Nephron progenitor cell (in vitro differentiated cells): ENCODE data around the gene IGLON5.

ENCODE experiments used
- DNase-seq: peaks from one replicate; pipeline ENCODE4 v3.0.0; 2021
- H3K27ac Mint-ChIP-seq: 2 replicates; pipeline ENCODE4 v1.8.0; 2021; ENCODE audit warnings: mild to moderate bottlenecking, moderate library complexity, mixed read lengths
- H3K27me3 Mint-ChIP-seq: 2 replicates; pipeline ENCODE4 v1.8.0; 2021; ENCODE audit warnings: mild to moderate bottlenecking, low read depth, mixed read lengths; ENCODE audit not compliant: poor library complexity
- H3K36me3 Mint-ChIP-seq: 2 replicates; pipeline ENCODE4 v1.8.0; 2021; ENCODE audit warnings: low read depth, mixed read lengths
- H3K4me1 Mint-ChIP-seq: 2 replicates; pipeline ENCODE4 v1.8.0; 2021; ENCODE audit warnings: mixed read lengths
- H3K4me3 Mint-ChIP-seq: 2 replicates; pipeline ENCODE4 v1.8.0; 2021; ENCODE audit warnings: mild to moderate bottlenecking, moderate library complexity, mixed read lengths
- H3K9me3 Mint-ChIP-seq: 2 replicates; pipeline ENCODE4 v1.8.0; 2021; ENCODE audit warnings: mild to moderate bottlenecking, moderate library complexity, mixed read lengths
- CTCF ChIP-seq: fragments of 200-600 bp; sonication (generic); IDR thresholded peaks from 2 replicates; pipeline ENCODE4 v1.5.0; 2021; ENCODE audit warnings: antibody characterized with exemption

Gene IGLON5

GRCh38 chr19:51294211-51294976, 17.1 kb upstream of the IGLON5 start:
- no peaks in the 10 kb centered on the region for H3K36me3 Mint-ChIP-seq

GRCh38 chr19:51294977-51295375, 16.5 kb upstream of the IGLON5 start:
- Mint-ChIP-seq H3K9me3 (no peaks in the 10 kb centered on the region), H3K4me3 (no peak overlapping the region), H3K27me3 (peaks cover 35% of the 10 kb centered on the region), H3K36me3 (no peaks in the 10 kb centered on the region), H3K4me1 (peaks cover 14% of the 10 kb centered on the region), H3K27ac (no peak overlapping the region)
- no peak for TF ChIP-seq CTCF
- no peak for DNase-seq

More at GRCh38 chr19:51294211-51294976, 17.1 kb upstream of the IGLON5 start:
- Mint-ChIP-seq H3K4me3 (no peak overlapping the region), H3K4me1 (peaks cover 14% of the 10 kb centered on the region), H3K27me3 (peaks cover 35% of the 10 kb centered on the region), H3K27ac (no peak overlapping the region), H3K9me3 (no peaks in the 10 kb centered on the region)
- TF ChIP-seq CTCF: no peak
- no peak for DNase-seq

GRCh38 chr19:51295382-51296126, 15.9 kb upstream of the IGLON5 start:
- DNase-seq: no peak
- Mint-ChIP-seq H3K4me1 (peaks cover 14% of the 10 kb centered on the region), H3K36me3 (no peaks in the 10 kb centered on the region), H3K27ac (no peak overlapping the region), H3K9me3 (no peaks in the 10 kb centered on the region), H3K27me3 (peaks cover 35% of the 10 kb centered on the region), H3K4me3 (no peak overlapping the region)
- TF ChIP-seq CTCF: no peak

- DNase-seq: no peak
- H3K27me3 Mint-ChIP-seq: peaks cover 35% of the 10 kb centered on the region
- H3K27ac Mint-ChIP-seq: no peak overlapping the region
- peaks cover 14% of the 10 kb centered on the region for H3K4me1 Mint-ChIP-seq
- no peaks in the 10 kb centered on the region for H3K36me3 Mint-ChIP-seq
- no peak for TF ChIP-seq CTCF
- no peak overlapping the region for H3K4me3 Mint-ChIP-seq
- no peaks in the 10 kb centered on the region for H3K9me3 Mint-ChIP-seq
These were observed 14.9 kb upstream of the IGLON5 start for GRCh38 chr19:51296336-51297093.

- no peak for TF ChIP-seq CTCF
- Mint-ChIP-seq H3K4me1 (peaks cover 14% of the 10 kb centered on the region), H3K9me3 (no peaks in the 10 kb centered on the region), H3K36me3 (no peaks in the 10 kb centered on the region), H3K27me3 (peaks cover 30% of the 10 kb centered on the region), H3K27ac (no peak overlapping the region), H3K4me3 (no peak overlapping the region)
- DNase-seq: no peak
These were observed 14.0 kb upstream of the IGLON5 start for GRCh38 chr19:51297406-51297805.
